ENCODE data around the gene SERPINA3.

DNA sequence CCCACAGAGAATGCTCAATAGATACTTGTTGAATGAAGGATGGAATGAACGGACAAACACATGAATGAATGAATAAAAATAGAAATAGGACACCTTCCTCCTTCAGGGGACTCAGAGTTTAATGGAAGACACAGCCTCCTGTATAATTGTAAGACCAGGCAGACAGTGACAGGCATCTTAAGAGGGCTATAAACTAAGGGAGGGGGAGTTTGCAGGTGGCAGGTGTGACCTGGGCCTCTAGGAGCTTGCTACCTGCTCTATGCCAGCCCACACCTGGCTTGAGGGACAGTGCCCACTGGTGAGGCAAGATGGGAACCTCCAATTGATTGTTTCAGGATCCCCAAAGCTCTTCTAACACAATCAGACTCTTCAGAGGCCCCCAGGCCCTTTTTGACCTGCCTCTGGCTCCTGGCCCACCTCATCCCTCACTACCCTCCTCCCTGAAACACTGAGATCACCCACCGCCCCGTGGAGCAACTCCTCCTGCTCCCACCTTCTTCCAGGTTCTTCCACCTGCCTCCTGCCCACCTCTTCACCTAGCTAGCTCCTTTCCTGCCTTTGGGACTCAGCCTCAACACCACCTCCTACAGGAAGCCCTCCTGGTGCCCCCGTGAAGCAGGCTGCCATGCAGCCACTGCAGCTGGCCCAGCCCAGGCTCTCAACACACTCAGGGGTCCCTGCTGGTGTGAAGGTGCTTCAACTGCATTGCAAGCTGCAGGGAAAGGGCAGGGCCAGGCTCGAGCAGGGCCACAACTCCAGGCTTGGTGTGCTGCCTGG is 9.4 kb downstream of the SERPINA3 start:
- TF ChIP-seq EZH2 (IDR thresholded peaks at IDR 0.05) = no peak
- TF ChIP-seq CTCF (IDR thresholded peaks at IDR 0.05) = no peak
- TF ChIP-seq EZH2phosphoT487 (IDR thresholded peaks at IDR 0.05) = no peak
